GM11168 (cell line): Measurements from ENCODE around the gene SSR3.

Experiments used
- in situ Hi-C: fragments of 300-500 bp; cut with MboI; formaldehyde crosslinking; loops from one replicate; pipeline ENCODE4 v1.12.0; 2022; ENCODE audit warnings: low sequenced_read_pairs; ENCODE audit not compliant: unreplicated experiment

The SSR3 gene

DNA sequence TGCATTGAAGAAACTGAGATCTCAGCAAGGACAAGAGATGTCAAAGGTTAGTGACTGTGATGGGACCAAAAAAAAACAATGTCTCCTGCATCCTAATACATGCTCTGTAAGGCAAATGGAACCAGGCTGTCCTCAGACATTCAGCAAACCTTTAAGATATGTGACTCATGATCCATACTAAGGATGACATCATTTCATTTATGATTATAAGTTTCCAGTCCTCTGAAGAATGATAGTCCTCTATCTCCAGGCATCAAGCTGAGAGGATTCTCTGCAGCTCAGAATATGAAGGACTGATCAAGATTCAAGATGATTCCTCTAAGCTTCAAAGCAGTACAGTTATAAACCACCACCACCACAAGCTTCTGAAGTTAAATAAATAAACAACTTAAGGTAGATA is 47.6 kb downstream of the SSR3 start:
- in situ Hi-C loops: loop anchor here (10.0 kb wide), 1 partner anchor 352 kb away; no protein-coding TSS in a partner anchor

DNA sequence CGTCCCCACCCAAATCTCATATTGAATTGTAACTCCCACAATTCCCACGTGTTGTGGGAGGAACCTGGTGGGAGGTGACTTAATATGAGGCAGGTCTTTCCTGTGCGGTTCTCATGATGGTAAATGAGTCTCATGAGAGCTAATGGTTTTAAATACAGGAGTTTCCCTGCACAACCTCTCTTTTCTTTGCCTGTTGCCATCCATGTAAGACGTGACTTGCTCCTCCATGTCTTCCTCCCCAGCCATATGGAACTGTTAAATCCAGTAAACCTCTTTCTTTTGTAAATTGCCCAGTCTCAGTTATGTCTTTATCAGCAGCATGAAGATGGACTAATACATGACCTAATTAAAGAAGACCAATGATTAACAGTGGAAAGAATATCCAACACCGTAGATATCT is 56.6 kb downstream of the SSR3 start:
- in situ Hi-C loops: no loop called here

DNA sequence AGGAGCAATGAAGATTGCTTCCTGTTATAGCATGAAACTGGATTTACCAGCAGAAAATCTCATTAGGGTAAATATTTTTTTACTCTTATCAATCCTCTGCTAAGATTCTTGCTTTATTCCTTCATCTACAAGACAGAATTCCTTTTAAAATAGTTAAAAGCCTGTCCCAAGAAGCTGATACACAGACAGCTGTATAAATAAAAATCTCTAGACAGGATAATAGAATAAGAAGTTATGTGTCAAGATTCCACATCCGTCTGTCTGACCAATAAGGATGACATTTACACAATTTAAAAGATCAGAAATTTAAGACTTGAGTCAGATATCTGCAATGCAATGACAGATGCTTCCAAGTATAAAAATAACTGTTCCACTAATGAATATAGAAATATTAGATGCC is 57.6 kb downstream of the SSR3 start:
- in situ Hi-C loops: no loop called here

DNA sequence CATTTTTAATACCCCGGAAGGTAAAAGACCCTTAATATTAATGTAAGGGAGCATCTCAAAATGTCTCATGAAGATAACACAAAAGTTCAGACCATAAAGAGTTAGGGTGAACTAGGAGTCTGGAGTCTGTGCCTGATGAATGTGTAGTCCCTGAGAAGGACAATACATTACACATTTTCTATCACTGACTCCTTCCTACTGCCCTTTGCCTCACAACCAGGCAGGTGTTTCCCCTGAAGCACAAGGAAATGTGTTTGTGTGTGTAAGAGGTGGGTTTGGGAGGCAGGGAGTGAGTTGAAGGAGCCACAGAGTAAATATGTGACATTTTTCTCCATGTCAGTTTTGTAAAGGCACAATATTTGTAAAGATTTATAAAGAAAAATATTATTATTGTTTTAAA is 59.1 kb downstream of the SSR3 start:
- in situ Hi-C loops: no loop called here

DNA sequence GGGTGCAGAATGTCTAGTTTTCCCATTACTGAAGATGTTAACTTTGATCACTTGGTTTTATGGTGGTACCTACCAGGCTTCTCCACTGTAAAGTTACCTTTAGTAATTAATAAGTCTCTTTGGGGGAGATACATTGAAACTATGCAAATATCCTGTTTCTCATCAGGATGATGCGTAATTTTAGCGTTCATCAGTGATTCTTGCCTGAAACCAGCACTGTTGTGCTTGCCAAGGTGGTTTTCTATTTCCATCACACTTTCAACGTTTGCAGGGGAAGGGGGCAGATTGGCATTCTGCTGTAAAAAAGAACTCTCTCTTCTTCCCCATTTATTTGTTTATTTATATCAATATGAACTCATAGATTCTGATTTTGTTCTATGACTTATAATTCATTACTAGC is 61.0 kb downstream of the SSR3 start:
- in situ Hi-C loops: no loop called here

DNA sequence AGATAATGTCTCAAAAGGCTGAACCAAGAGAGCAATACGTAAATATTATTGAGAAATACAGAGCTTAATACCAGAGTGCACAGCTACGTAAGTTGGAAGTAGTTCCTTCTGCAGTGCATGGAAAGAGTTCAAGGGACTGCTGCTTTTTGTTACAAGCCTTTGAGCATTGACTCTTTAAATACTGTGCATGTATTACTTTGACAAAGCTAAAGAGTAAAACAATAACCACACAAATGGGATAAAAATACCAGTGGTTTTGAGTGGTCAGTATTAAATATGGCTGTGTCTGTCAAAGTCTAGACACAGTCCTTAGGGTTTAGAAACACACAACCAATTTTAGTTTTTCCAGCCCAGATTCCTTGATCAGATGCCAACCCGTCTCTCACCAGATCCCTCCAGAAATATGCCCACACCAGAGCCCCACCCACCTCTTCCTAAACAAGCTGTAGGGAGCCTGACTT is 62.1 kb downstream of the SSR3 start:
- in situ Hi-C loops: no loop called here

DNA sequence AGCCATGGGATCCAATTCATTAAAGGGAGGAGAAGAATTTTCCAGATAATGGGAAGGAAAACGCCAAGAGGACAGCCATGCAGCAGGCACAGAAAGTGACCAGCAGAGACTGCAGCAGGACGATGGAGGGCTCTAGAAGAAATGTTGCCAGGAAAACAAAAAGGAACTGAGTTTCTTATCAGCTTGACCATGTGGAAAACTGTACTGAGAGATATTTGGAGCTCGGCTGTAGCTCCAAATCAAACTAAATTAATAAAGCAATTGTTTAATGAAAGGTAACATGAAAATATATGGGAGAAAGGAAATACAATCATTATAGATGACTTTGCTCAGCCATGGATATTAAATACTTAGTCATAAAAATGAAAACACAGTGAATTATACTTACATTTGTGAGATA is 63.7 kb downstream of the SSR3 start:
- in situ Hi-C loops: no loop called here
